Measurements from ENCODE around the gene TSGA10IP. TPM values are rescaled to one million over a fixed set of nuclear protein-coding genes. Genes with fewer than 3 reads are reported as not detected.

The TSGA10IP gene
- total RNA-seq, 1 donor from 2014 or later: not detected

- DNase-seq (ENCODE audit: low read depth) (no peak), FAIRE-seq (no peak)
- H3K4me1 Mint-ChIP-seq (ENCODE audit: low read depth, unreplicated experiment): peaks cover 11% of the 10 kb centered on the region
- Histone ChIP-seq H2AFZ (ENCODE audit: low read depth, low read length) (no peak overlapping the region), H3K4me1 (ENCODE audit: insufficient read depth, low read length) (peaks cover 1% of the 10 kb centered on the region), H3K36me3 (ENCODE audit: insufficient read depth, low read length) (peaks cover 9% of the 10 kb centered on the region), H3K9ac (ENCODE audit: low read length) (no peak overlapping the region), H4K20me1 (ENCODE audit: insufficient read depth, low read length) (peaks cover 8% of the 10 kb centered on the region), H3K9me3 (ENCODE audit: insufficient read depth, low read depth, low read length) (no peaks in the 10 kb centered on the region), H3K4me2 (ENCODE audit: low read length) (no peak overlapping the region), H3K4me3 (ENCODE audit: insufficient read depth, low read depth, low read length) (no peak overlapping the region), H3K27ac (ENCODE audit: low read depth, low read length) (no peak overlapping the region), H3K27me3 (ENCODE audit: insufficient read depth, low read length) (no peaks in the 10 kb centered on the region), H3K79me2 (ENCODE audit: insufficient read depth, low read length) (peaks cover 22% of the 10 kb centered on the region)
- H3K9me3 Mint-ChIP-seq (ENCODE audit: unreplicated experiment): peaks cover 2% of the 10 kb centered on the region
- H3K27me3 Mint-ChIP-seq (ENCODE audit: low read depth, unreplicated experiment): peaks cover under 1% of the 10 kb centered on the region
- TF ChIP-seq CTCF (IDR thresholded peaks at IDR 0.05; ENCODE audit: insufficient read depth, low read depth, low read length): no peak
- no peak for TF ChIP-seq EZH2 (IDR thresholded peaks at IDR 0.05; ENCODE audit: insufficient read depth, low read length)
- no peak overlapping the region for H3K4me3 Mint-ChIP-seq (ENCODE audit: unreplicated experiment)
- H3K36me3 Mint-ChIP-seq (ENCODE audit: low read depth, unreplicated experiment): peaks cover 3% of the 10 kb centered on the region
- no peak overlapping the region for H3K27ac Mint-ChIP-seq (ENCODE audit: unreplicated experiment)
These were observed 61.0 kb downstream of the TSGA10IP start for GRCh38 chr11:66006134-66006890.

- peaks cover 3% of the 10 kb centered on the region for H4K20me1 ChIP-seq (ENCODE audit: insufficient read depth, low read length)
- FAIRE-seq (no peak), DNase-seq (ENCODE audit: low read depth) (no peak)
- H3K27ac Mint-ChIP-seq (ENCODE audit: unreplicated experiment): no peak overlapping the region
- no peaks in the 10 kb centered on the region for H3K9me3 ChIP-seq (ENCODE audit: insufficient read depth, low read depth, low read length)
- H3K4me3 ChIP-seq (ENCODE audit: insufficient read depth, low read depth, low read length): no peak overlapping the region
- H3K4me2 ChIP-seq (ENCODE audit: low read length): no peak overlapping the region
- H3K4me3 Mint-ChIP-seq (ENCODE audit: unreplicated experiment): no peak overlapping the region
- H3K9me3 Mint-ChIP-seq (ENCODE audit: unreplicated experiment): peaks cover 2% of the 10 kb centered on the region
- peaks cover 3% of the 10 kb centered on the region for H3K27me3 Mint-ChIP-seq (ENCODE audit: low read depth, unreplicated experiment)
- peaks cover 9% of the 10 kb centered on the region for H3K36me3 ChIP-seq (ENCODE audit: insufficient read depth, low read length)
- H2AFZ ChIP-seq (ENCODE audit: low read depth, low read length): no peak overlapping the region
- H3K27me3 ChIP-seq (ENCODE audit: insufficient read depth, low read length): peaks cover 3% of the 10 kb centered on the region
- TF ChIP-seq CTCF (IDR thresholded peaks at IDR 0.05; ENCODE audit: insufficient read depth, low read depth, low read length): no peak
- TF ChIP-seq EZH2 (IDR thresholded peaks at IDR 0.05; ENCODE audit: insufficient read depth, low read length): no peak
- no peak overlapping the region for H3K27ac ChIP-seq (ENCODE audit: low read depth, low read length)
- H3K36me3 Mint-ChIP-seq (ENCODE audit: low read depth, unreplicated experiment): peaks cover 3% of the 10 kb centered on the region
- H3K9ac ChIP-seq (ENCODE audit: low read length): no peak overlapping the region
- peaks cover 17% of the 10 kb centered on the region for H3K79me2 ChIP-seq (ENCODE audit: insufficient read depth, low read length)
- peaks cover 5% of the 10 kb centered on the region for H3K4me1 ChIP-seq (ENCODE audit: insufficient read depth, low read length)
- H3K4me1 Mint-ChIP-seq (ENCODE audit: low read depth, unreplicated experiment): peaks cover 11% of the 10 kb centered on the region
These were observed 61.6 kb downstream of the TSGA10IP start for GRCh38 chr11:66006891-66007176.

GRCh38 chr11:66007201-66007634, 61.9 kb downstream of the TSGA10IP start:
- H3K79me2 ChIP-seq (ENCODE audit: insufficient read depth, low read length): peaks cover 16% of the 10 kb centered on the region
- H3K36me3 ChIP-seq (ENCODE audit: insufficient read depth, low read length): peaks cover 9% of the 10 kb centered on the region
- Mint-ChIP-seq H3K27me3 (ENCODE audit: low read depth, unreplicated experiment) (peaks cover 3% of the 10 kb centered on the region), H3K36me3 (ENCODE audit: low read depth, unreplicated experiment) (peaks cover 3% of the 10 kb centered on the region), H3K27ac (ENCODE audit: unreplicated experiment) (no peak overlapping the region), H3K4me3 (ENCODE audit: unreplicated experiment) (no peak overlapping the region), H3K4me1 (ENCODE audit: low read depth, unreplicated experiment) (peaks cover 11% of the 10 kb centered on the region), H3K9me3 (ENCODE audit: unreplicated experiment) (peaks cover 2% of the 10 kb centered on the region)
- DNase-seq (ENCODE audit: low read depth) (no peak), FAIRE-seq (no peak)
- no peak overlapping the region for H2AFZ ChIP-seq (ENCODE audit: low read depth, low read length)
- peaks cover 3% of the 10 kb centered on the region for H4K20me1 ChIP-seq (ENCODE audit: insufficient read depth, low read length)
- no peak overlapping the region for H3K4me3 ChIP-seq (ENCODE audit: insufficient read depth, low read depth, low read length)
- no peak overlapping the region for H3K4me2 ChIP-seq (ENCODE audit: low read length)
- H3K4me1 ChIP-seq (ENCODE audit: insufficient read depth, low read length): peaks cover 5% of the 10 kb centered on the region
- peaks cover 3% of the 10 kb centered on the region for H3K27me3 ChIP-seq (ENCODE audit: insufficient read depth, low read length)
- H3K9me3 ChIP-seq (ENCODE audit: insufficient read depth, low read depth, low read length): no peaks in the 10 kb centered on the region
- TF ChIP-seq CTCF (IDR thresholded peaks at IDR 0.05; ENCODE audit: insufficient read depth, low read depth, low read length): no peak
- TF ChIP-seq EZH2 (IDR thresholded peaks at IDR 0.05; ENCODE audit: insufficient read depth, low read length): no peak
- H3K27ac ChIP-seq (ENCODE audit: low read depth, low read length): no peak overlapping the region
- H3K9ac ChIP-seq (ENCODE audit: low read length): no peak overlapping the region

All from astrocyte (in vitro differentiated cells and primary cell).